NT2/D1 (cell line): ENCODE results near the gene C5.

ENCODE experiments used
- SUZ12 ChIP-seq: IDR thresholded peaks from 2 replicates; pipeline ENCODE4 v1.6.1; 2011; ENCODE audit not compliant: insufficient read length, insufficient read depth; ENCODE audit errors: extremely low read depth
- YY1 ChIP-seq: IDR thresholded peaks from 2 replicates; pipeline ENCODE4 v1.6.1; 2011; ENCODE audit not compliant: insufficient read length, insufficient read depth
- ZNF274 ChIP-seq: IDR thresholded peaks from 2 replicates; pipeline ENCODE4 v1.6.1; 2011; ENCODE audit warnings: mild to moderate bottlenecking, low read depth, low read length

DNA sequence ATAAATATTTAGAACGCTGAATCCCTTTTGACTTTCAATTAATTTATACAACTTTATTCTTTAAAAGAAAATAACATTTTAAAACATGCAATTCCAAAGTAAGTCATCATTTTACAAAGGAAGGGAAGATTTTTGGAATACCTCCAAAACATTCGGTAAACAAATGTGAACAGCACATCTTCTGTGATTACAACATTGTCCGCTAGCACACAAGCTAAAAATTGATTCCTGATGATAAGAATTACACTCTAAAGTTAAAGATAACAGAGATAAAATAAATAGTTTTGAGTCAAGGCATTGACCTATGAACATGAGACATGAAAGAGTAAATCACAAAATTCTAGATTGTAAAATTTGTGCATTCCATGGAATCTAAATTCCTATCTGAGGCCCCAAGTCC, 67.2 kb downstream of the C5 start:
- TF ChIP-seq YY1 (no peak), ZNF274 (no peak), SUZ12 (no peak)
